Neural cell (in vitro differentiated cells): ENCODE measurements around the gene MFAP2.

Source experiments
- CTCF ChIP-seq: fragments of 450-650 bp; IDR thresholded peaks from 2 replicates; pipeline ENCODE4 v1.5.1; 2014; ENCODE audit warnings: antibody characterized with exemption, mild to moderate bottlenecking, moderate library complexity; ENCODE audit not compliant: poor library complexity, severe bottlenecking
- EP300 ChIP-seq: fragments of 450-650 bp; conservative IDR thresholded peaks from 2 replicates; pipeline ENCODE4 v1.6.1; 2014; ENCODE audit warnings: antibody characterized with exemption, mild to moderate bottlenecking, moderate library complexity; ENCODE audit not compliant: poor library complexity, severe bottlenecking
- EZH2 ChIP-seq: fragments of 200-600, 300-800 bp; shearing (Covaris generic), sonication (generic); IDR thresholded peaks from 2 replicates; pipeline ENCODE4 v1.6.1; 2014; ENCODE audit warnings: antibody characterized with exemption, low read length, borderline replicate concordance, mild to moderate bottlenecking; ENCODE audit not compliant: insufficient read depth, poor library complexity, severe bottlenecking
- MXI1 ChIP-seq: fragments of 450-650 bp; conservative IDR thresholded peaks from 2 replicates; pipeline ENCODE4 v1.6.1; 2014; ENCODE audit warnings: antibody characterized with exemption, mild to moderate bottlenecking; ENCODE audit not compliant: poor library complexity, severe bottlenecking
- POLR2AphosphoS5 ChIP-seq: IDR thresholded peaks from 2 replicates; pipeline ENCODE4 v1.6.1; 2012
- RAD21 ChIP-seq: fragments of 450-650 bp; conservative IDR thresholded peaks from 2 replicates; pipeline ENCODE4 v1.6.1; 2014; ENCODE audit warnings: antibody characterized with exemption, mild to moderate bottlenecking, moderate library complexity
- REST ChIP-seq: IDR thresholded peaks from 2 replicates; pipeline ENCODE4 v1.6.1; 2012; ENCODE audit warnings: borderline replicate concordance
- TAF1 ChIP-seq: IDR thresholded peaks from 2 replicates; pipeline ENCODE4 v1.6.1; 2012; ENCODE audit warnings: low read depth

DNA sequence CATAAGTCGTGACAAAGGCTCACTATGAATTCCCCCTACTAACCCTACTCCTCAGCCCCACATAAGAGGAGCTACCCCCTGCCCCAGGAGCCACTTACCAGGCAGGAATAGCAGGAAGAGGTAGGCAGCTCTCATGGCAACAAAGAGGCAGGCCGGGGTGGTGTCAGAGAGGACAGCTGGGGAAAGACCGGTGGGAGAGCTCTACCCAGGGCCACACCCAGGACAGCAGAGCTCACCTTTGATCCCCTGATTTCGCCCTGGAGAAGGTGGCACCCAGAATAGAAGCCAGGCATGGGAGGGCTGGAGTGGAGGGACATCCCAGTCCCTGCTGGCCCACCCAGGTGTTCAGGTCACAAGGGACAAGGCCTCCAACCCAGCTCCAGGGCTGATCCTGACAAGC is 2.3 kb downstream of the MFAP2 start:
- TF ChIP-seq POLR2AphosphoS5 (no peak), CTCF (no peak), RAD21 (no peak), TAF1 (no peak), EZH2 (no peak), EP300 (no peak), REST (no peak), MXI1 (no peak)
